Panc1 (cell line): ENCODE measurements around the gene TTC23. TPM values are rescaled to one million over a fixed set of nuclear protein-coding genes. Genes with fewer than 3 reads are reported as not detected.

Experiments used
- ATAC-seq: fragments of 200-7000 bp; cut with Tn5 transposase; 2 replicates; pipeline ENCODE4 v1.9.1; 2020; ENCODE audit warnings: mild to moderate bottlenecking, moderate library complexity
- BruUV-seq: library from RNA; stranded (reverse); fragments of 400-500 nt; replicated peaks from 2 replicates; lab custom pipeline; 2021; lab: Mats Ljungman, UMichigan
- CTCF ChIA-PET: fragments of 300-600 bp; sonication (Branson Sonifier 250); formaldehyde crosslinking; loops from one replicate; lab custom pipeline; 2022; ENCODE audit warnings: antibody characterized with exemption; lab: Charles Lee
- POLR2A ChIA-PET: fragments of 300-600 bp; sonication (Branson Sonifier 250); formaldehyde crosslinking; loops from one replicate; lab custom pipeline; 2022; ENCODE audit warnings: antibody characterized with exemption; lab: Charles Lee
- DNase-seq: peaks from one replicate; pipeline ENCODE4 v3.0.0-alpha.2; 2010; ENCODE audit warnings: low read depth, low spot score
- H3K27ac ChIP-seq: 2 replicates; pipeline ENCODE4 v1.5.1; 2011; ENCODE audit warnings: mild to moderate bottlenecking, low read length, inconsistent platforms
- H3K27me3 ChIP-seq: fragments of 200-500 bp; sonication (Bioruptor generic); 2 replicates; pipeline ENCODE4 v1.6.0; 2014; ENCODE audit warnings: low read length, inconsistent platforms; ENCODE audit not compliant: control insufficient read depth, insufficient read depth
- H3K36me3 ChIP-seq: fragments of 200-500 bp; sonication (Bioruptor generic); 2 replicates; pipeline ENCODE4 v1.5.1; 2014; ENCODE audit warnings: inconsistent platforms, mild to moderate bottlenecking, low read length, moderate library complexity; ENCODE audit not compliant: control insufficient read depth, insufficient read depth
- H3K4me1 ChIP-seq: 2 replicates; pipeline ENCODE4 v1.5.1; 2011; ENCODE audit warnings: inconsistent platforms, mild to moderate bottlenecking, low read length, moderate library complexity; ENCODE audit not compliant: control insufficient read depth, insufficient read depth
- H3K4me3 ChIP-seq, 2 experiments: 2 replicates each; pipeline ENCODE4 v1.5.1; 2011 to 2012; ENCODE audit warnings: low read depth in 2 of 2, low read length in 2 of 2, mild to moderate bottlenecking in 2 of 2, inconsistent platforms in 1 of 2, moderate library complexity in 1 of 2
- H3K9me3 ChIP-seq: fragments of 200-500 bp; sonication (Bioruptor generic); 2 replicates; pipeline ENCODE4 v1.5.1; 2014; ENCODE audit warnings: low read depth, mild to moderate bottlenecking, inconsistent platforms, low read length, moderate library complexity; ENCODE audit not compliant: control insufficient read depth, insufficient read depth
- POLR2AphosphoS5 ChIP-seq: IDR thresholded peaks from 2 replicates; pipeline ENCODE4 v1.6.1; 2012; ENCODE audit warnings: mild to moderate bottlenecking, low read depth, low read length, moderate library complexity
- REST ChIP-seq, 2 experiments: IDR thresholded peaks; 2 replicates each; pipeline ENCODE4 v1.6.1; 2011 to 2012; ENCODE audit warnings: low read depth in 2 of 2, control low read depth in 1 of 2, low read length in 1 of 2, mild to moderate bottlenecking in 1 of 2, moderate library complexity in 1 of 2; ENCODE audit not compliant: insufficient read depth in 1 of 2
- SIN3A ChIP-seq: IDR thresholded peaks from 2 replicates; pipeline ENCODE4 v1.6.1; 2012; ENCODE audit warnings: low read depth, mild to moderate bottlenecking, low read length, moderate library complexity, borderline replicate concordance; ENCODE audit not compliant: insufficient read depth
- TCF7L2 ChIP-seq: IDR thresholded peaks from 2 replicates; pipeline ENCODE4 v1.6.1; 2011; ENCODE audit warnings: mild to moderate bottlenecking, low read depth, low read length, inconsistent platforms
- in situ Hi-C: cut with HindIII; loops from 2 replicates; pipeline ENCODE4 v1.10.0; 2016; ENCODE audit warnings: low sequenced_read_pairs, low pct_unique_long_range_greater_than_20kb
- intact Hi-C: fragments of 100-400 bp; cut with micrococcal nuclease; formaldehyde crosslinking; loops from one replicate; pipeline ENCODE4 v1.10.0; 2022; ENCODE audit not compliant: unreplicated experiment
- total RNA-seq: library from RNA; stranded (reverse); gene quantifications from one replicate; pipeline ENCODE4 v1.2.1, GENCODE V29; 2021; ENCODE audit not compliant: unreplicated experiment
- TF ChIP-seq, protein P1 (sequence below): fragments of 450-650 bp; IDR thresholded peaks from 2 replicates; pipeline ENCODE4 v1.5.1; 2017; ENCODE audit warnings: mild to moderate bottlenecking

Gene TTC23
- total RNA-seq, 1 experiment from 2014 or later, result 21.7 TPM

DNA sequence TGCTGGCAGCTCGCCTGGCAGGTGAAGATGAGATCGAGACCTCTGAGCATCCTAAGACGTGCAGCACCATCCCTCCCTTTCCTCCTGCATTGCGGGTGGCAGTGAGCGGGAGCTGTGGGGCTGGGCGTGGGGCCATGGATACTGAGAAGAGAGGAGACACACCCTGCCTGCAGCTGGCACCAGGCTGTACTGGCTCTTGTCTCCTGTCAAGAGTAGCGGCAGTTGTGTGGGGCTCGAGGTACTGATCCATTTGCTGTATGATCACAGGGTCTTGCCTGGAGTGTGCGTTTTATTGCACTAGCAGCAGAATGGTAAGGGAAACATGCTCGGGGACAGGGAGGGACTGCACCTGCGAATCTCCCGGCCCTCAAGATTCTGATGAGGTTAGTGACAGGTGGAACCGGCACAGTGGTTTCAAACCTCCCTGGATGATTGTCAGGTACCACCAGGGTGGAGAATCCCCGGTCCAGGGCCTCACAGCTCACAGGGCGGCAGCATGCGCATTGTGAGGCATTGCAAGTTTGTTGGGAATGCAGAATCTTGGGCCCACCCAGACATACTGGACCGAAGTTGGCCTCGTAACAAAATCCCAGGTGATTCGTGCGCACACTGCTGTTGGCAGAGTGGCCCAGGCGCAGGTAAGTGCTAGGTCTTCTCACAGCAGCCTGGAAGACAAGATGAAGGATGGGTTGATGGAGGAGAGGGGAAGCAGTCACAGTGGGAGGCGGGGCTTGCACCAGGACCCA is 130.4 kb downstream of the TTC23 start:
- ChIA-PET POLR2A (no interaction called here), CTCF (no interaction called here)
- H3K36me3 ChIP-seq, result no peaks in the 10 kb centered on the region
- intact Hi-C loops, result no loop called here
- H3K4me3 ChIP-seq, result no peak overlapping the region
- no peak overlapping the region for H3K27ac ChIP-seq
- no peaks in the 10 kb centered on the region for H3K9me3 ChIP-seq
- ATAC-seq (no peak), DNase-seq (no peak)
- in situ Hi-C loops, result no loop called here
- no TSS peak for BruUV-seq
- H3K27me3 ChIP-seq, result no peaks in the 10 kb centered on the region
- peaks cover 25% of the 10 kb centered on the region for H3K4me1 ChIP-seq
- TF ChIP-seq, protein P1, sequence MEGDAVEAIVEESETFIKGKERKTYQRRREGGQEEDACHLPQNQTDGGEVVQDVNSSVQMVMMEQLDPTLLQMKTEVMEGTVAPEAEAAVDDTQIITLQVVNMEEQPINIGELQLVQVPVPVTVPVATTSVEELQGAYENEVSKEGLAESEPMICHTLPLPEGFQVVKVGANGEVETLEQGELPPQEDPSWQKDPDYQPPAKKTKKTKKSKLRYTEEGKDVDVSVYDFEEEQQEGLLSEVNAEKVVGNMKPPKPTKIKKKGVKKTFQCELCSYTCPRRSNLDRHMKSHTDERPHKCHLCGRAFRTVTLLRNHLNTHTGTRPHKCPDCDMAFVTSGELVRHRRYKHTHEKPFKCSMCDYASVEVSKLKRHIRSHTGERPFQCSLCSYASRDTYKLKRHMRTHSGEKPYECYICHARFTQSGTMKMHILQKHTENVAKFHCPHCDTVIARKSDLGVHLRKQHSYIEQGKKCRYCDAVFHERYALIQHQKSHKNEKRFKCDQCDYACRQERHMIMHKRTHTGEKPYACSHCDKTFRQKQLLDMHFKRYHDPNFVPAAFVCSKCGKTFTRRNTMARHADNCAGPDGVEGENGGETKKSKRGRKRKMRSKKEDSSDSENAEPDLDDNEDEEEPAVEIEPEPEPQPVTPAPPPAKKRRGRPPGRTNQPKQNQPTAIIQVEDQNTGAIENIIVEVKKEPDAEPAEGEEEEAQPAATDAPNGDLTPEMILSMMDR, result no peak
- TF ChIP-seq POLR2AphosphoS5 (no peak), REST (IDR thresholded peaks at IDR 0.05; ENCODE audit: insufficient read depth in 1 of 2, low read depth in 2 of 2, low read length in 1 of 2) (no peak), SIN3A (no peak), TCF7L2 (no peak)

GRCh38 chr15:99118258-99118632 is 131.1 kb downstream of the TTC23 start:
- DNase-seq, result no peak
- no peak for ATAC-seq
- H3K9me3 ChIP-seq, result no peaks in the 10 kb centered on the region
- H3K4me1 ChIP-seq, result peaks cover 19% of the 10 kb centered on the region
- intact Hi-C loops, result no loop called here
- 0 out of 2 replicates have a peak, but pooled peaks cover 1% of the 10 kb centered on the region for H3K36me3 ChIP-seq
- no peak for TF ChIP-seq SIN3A
- TF ChIP-seq, protein P1, result no peak
- TF ChIP-seq POLR2AphosphoS5, result no peak
- no peak for TF ChIP-seq TCF7L2
- no peak for TF ChIP-seq REST (IDR thresholded peaks at IDR 0.05; ENCODE audit: insufficient read depth in 1 of 2, low read depth in 2 of 2, low read length in 1 of 2)
- POLR2A ChIA-PET, result no interaction called here
- H3K27me3 ChIP-seq, result no peaks in the 10 kb centered on the region
- CTCF ChIA-PET, result no interaction called here
- BruUV-seq, result no TSS peak
- no peak overlapping the region for H3K27ac ChIP-seq
- no peak overlapping the region for H3K4me3 ChIP-seq
- in situ Hi-C loops, result no loop called here
